GM12878 (cell line): ENCODE results near the gene SCGB1A1. TPM values are rescaled to one million over a fixed set of nuclear protein-coding genes. Genes with fewer than 3 reads are reported as not detected.

Experiments used
- ATAC-seq: fragments of 200-7000 bp; cut with Tn5 transposase; 3 replicates; pipeline ENCODE4 v1.9.1; 2020; ENCODE audit warnings: mild to moderate bottlenecking, moderate library complexity
- BruUV-seq: library from RNA; stranded (reverse); fragments of 400-500 nt; replicated peaks from 2 replicates; lab custom pipeline; 2021; lab: Mats Ljungman, UMichigan
- CTCF ChIA-PET: fragments of 300-600 bp; sonication (Branson Sonifier 250); formaldehyde crosslinking; extraction: SDS; loops from one replicate; lab custom pipeline; 2021; ENCODE audit warnings: inconsistent platforms; lab: Yijun Ruan, JAX
- POLR2A ChIA-PET: fragments of 350-600 bp; formaldehyde crosslinking; extraction: SDS; loops from one replicate; lab custom pipeline; 2021; ENCODE audit warnings: inconsistent platforms; lab: Charles Lee
- RAD21 ChIA-PET: fragments of 300-600 bp; sonication (Branson Sonifier 250); formaldehyde crosslinking; loops from one replicate; lab custom pipeline; 2023; ENCODE audit warnings: antibody characterized with exemption; ENCODE audit not compliant: unreplicated experiment; lab: Charles Lee
- SMC1A ChIA-PET: fragments of 300-600 bp; sonication (Branson Sonifier 250); formaldehyde crosslinking; loops from one replicate; lab custom pipeline; 2023; ENCODE audit not compliant: unreplicated experiment, uncharacterized antibody; lab: Charles Lee
- DNase-seq: peaks from one replicate; pipeline ENCODE4 v3.0.0-alpha.2; 2011; ENCODE audit warnings: low read depth, low spot score
- FAIRE-seq: peaks from 3 replicates; lab custom pipeline; 2011; peaks lifted over from hg19 to GRCh38; lab: Jason Lieb, UNC
- H2AFZ ChIP-seq: 2 replicates; pipeline ENCODE4 v1.6.0; 2011; ENCODE audit warnings: low read depth, low read length, control low read depth; ENCODE audit not compliant: control insufficient read depth
- H3K27ac ChIP-seq: 2 replicates; pipeline ENCODE4 v1.5.1; 2011; ENCODE audit warnings: control low read depth; ENCODE audit not compliant: control insufficient read depth, insufficient read depth
- H3K27me3 ChIP-seq, 2 experiments: replicated peaks in 1 of 2; 2 replicates each; pipeline versions ENCODE4 v1.6.0 to v1.6.1; 2011; ENCODE audit warnings: low read length in 1 of 2; ENCODE audit not compliant: control insufficient read depth in 2 of 2, insufficient read depth in 2 of 2
- H3K36me3 ChIP-seq, 2 experiments: 2 replicates each; pipeline ENCODE4 v1.5.1; 2011; ENCODE audit warnings: low read length in 1 of 2; ENCODE audit not compliant: control insufficient read depth in 2 of 2, insufficient read depth in 2 of 2
- H3K4me1 ChIP-seq: 2 replicates; pipeline ENCODE4 v1.6.1; 2011; ENCODE audit warnings: mild to moderate bottlenecking, low read length, moderate library complexity, mixed read lengths; ENCODE audit not compliant: control insufficient read depth, insufficient read depth
- H3K4me2 ChIP-seq: 2 replicates; pipeline ENCODE4 v1.6.0; 2011; ENCODE audit warnings: control low read depth; ENCODE audit not compliant: control insufficient read depth, insufficient read depth
- H3K4me3 ChIP-seq: fragments of 200-600 bp; sonication (generic); 2 replicates; pipeline ENCODE4 v1.5.1; 2016
- H3K79me2 ChIP-seq: 2 replicates; pipeline ENCODE4 v1.6.0; 2011; ENCODE audit warnings: low read length; ENCODE audit not compliant: control insufficient read depth, insufficient read depth
- H3K9ac ChIP-seq: 2 replicates; pipeline ENCODE4 v1.8.0; 2011; ENCODE audit warnings: low read length, control low read depth, mixed read lengths; ENCODE audit not compliant: control insufficient read depth, insufficient read depth
- H3K9me3 ChIP-seq: replicated peaks from 3 replicates; pipeline ENCODE4 v1.5.1; 2011; ENCODE audit warnings: mild to moderate bottlenecking, low read length; ENCODE audit not compliant: control insufficient read depth, insufficient read depth
- H4K20me1 ChIP-seq: 2 replicates; pipeline ENCODE4 v1.6.0; 2011; ENCODE audit not compliant: control insufficient read depth, insufficient read depth
- CREM ChIP-seq: IDR thresholded peaks from 2 replicates; pipeline ENCODE4 v1.6.1; 2014; ENCODE audit warnings: antibody characterized with exemption, low read depth
- HCFC1 ChIP-seq: fragments of 150-350 bp; IDR thresholded peaks from 2 replicates; pipeline ENCODE4 v1.6.1; 2014; ENCODE audit warnings: low read length
- IKZF1 ChIP-seq: fragments of 450-650 bp; conservative IDR thresholded peaks from 2 replicates; pipeline ENCODE4 v1.6.1; 2017; ENCODE audit warnings: antibody characterized with exemption, mild to moderate bottlenecking
- KDM1A ChIP-seq: fragments of 200-600 bp; sonication (generic); IDR thresholded peaks from 2 replicates; pipeline ENCODE4 v1.6.1; 2016; ENCODE audit warnings: borderline replicate concordance
- LARP7 ChIP-seq: fragments of 450-650 bp; IDR thresholded peaks from 2 replicates; pipeline ENCODE4 v1.6.1; 2017; ENCODE audit warnings: mild to moderate bottlenecking
- NFYA ChIP-seq: IDR thresholded peaks from 2 replicates; pipeline ENCODE4 v1.6.1; 2011; ENCODE audit warnings: low read depth, mild to moderate bottlenecking, low read length, improper control_type of control experiment, borderline replicate concordance
- RBBP5 ChIP-seq: fragments of 200-600 bp; sonication (generic); conservative IDR thresholded peaks from 2 replicates; pipeline ENCODE4 v1.6.1; 2016
- SP1 ChIP-seq: IDR thresholded peaks from one replicate; pipeline ENCODE4 v1.6.1; 2011; ENCODE audit warnings: low read depth, low read length
- WRNIP1 ChIP-seq: IDR thresholded peaks from 2 replicates; pipeline ENCODE4 v1.6.1; 2011; ENCODE audit warnings: low read depth, low read length, improper control_type of control experiment, borderline replicate concordance
- ZNF217 ChIP-seq: fragments of 450-650 bp; IDR thresholded peaks from 2 replicates; pipeline ENCODE4 v1.6.1; 2017; ENCODE audit warnings: antibody characterized with exemption, mild to moderate bottlenecking
- ZNF622 ChIP-seq: fragments of 450-650 bp; IDR thresholded peaks from 2 replicates; pipeline ENCODE4 v1.6.1; 2017; ENCODE audit warnings: mild to moderate bottlenecking, inconsistent platforms
- ZZZ3 ChIP-seq: IDR thresholded peaks from 2 replicates; pipeline ENCODE4 v1.6.1; 2011; ENCODE audit warnings: low read depth; ENCODE audit not compliant: control insufficient read depth, insufficient read length
- WGBS: methylation state at CpG from one replicate; pipeline ENCODE4 v1.1.6; 2016; ENCODE audit warnings: low lambda C conversion rate; ENCODE audit not compliant: insufficient replicate concordance, insufficient coverage; ENCODE audit errors: missing lambda C conversion rate; 5-methylcytosine and 5-hydroxymethylcytosine counted together
- in situ Hi-C: fragments of 300-500 bp; cut with MboI; formaldehyde crosslinking; loops from 9 replicates; pipeline ENCODE4 v1.14.3; 2018; ENCODE audit warnings: mixed read lengths
- intact Hi-C: fragments of 100-400 bp; cut with micrococcal nuclease; formaldehyde crosslinking; loops from one replicate; pipeline ENCODE4 v1.14.2; 2022; ENCODE audit not compliant: unreplicated experiment
- polyA plus RNA-seq, 11 experiments: library from polyadenylated mRNA; depleted of rRNA in 4 of 11; unstranded in 6 of 11; stranded (reverse) in 5 of 11; fragments of >200 nt; fragmentation: Nextera tagmentation in 4 of 11; fragmentation: Illumina TruSeq in 1 of 11; extraction: Ambion mirVana in 4 of 11; extraction: Trizol in 1 of 11; gene quantifications; 1 replicate in 1 of 11; 2 replicates in 10 of 11; pipeline versions ENCODE4 v1.2.1 to v1.2.3, GENCODE V29; 2011 to 2016; ENCODE audit warnings: inconsistent platforms in 2 of 11, missing spikeins in 2 of 11, low read depth in 1 of 11
- total RNA-seq, 4 experiments: library from RNA; depleted of rRNA in 3 of 4; stranded (reverse); fragments of >200 nt in 3 of 4; fragmentation: Illumina TruSeq in 1 of 4; extraction: Trizol in 1 of 4; gene quantifications; 2 replicates each; pipeline versions ENCODE4 v1.2.1 to v1.2.3, GENCODE V29; 2013 to 2021
- TF ChIP-seq, protein P1 (sequence below): fragments of 450-650 bp; IDR thresholded peaks from 2 replicates; pipeline ENCODE4 v1.6.1; 2018; ENCODE audit warnings: mild to moderate bottlenecking, low read depth, moderate library complexity; ENCODE audit not compliant: partially characterized antibody
- TF ChIP-seq, protein P2 (sequence below): IDR thresholded peaks from 2 replicates; pipeline ENCODE4 v1.6.1; 2012; ENCODE audit warnings: improper control_type of control experiment, low read depth, low read length; ENCODE audit not compliant: insufficient replicate concordance
- TF ChIP-seq, protein P3 (sequence below): fragments of 450-650 bp; IDR thresholded peaks from 2 replicates; pipeline ENCODE4 v1.6.1; 2017; ENCODE audit warnings: mild to moderate bottlenecking

The SCGB1A1 gene
- total and polyA plus RNA-seq, 10 of the 15 experiments (the other 5 are each of a cell fraction or from before 2014, with no cell fraction given), result not detected

DNA sequence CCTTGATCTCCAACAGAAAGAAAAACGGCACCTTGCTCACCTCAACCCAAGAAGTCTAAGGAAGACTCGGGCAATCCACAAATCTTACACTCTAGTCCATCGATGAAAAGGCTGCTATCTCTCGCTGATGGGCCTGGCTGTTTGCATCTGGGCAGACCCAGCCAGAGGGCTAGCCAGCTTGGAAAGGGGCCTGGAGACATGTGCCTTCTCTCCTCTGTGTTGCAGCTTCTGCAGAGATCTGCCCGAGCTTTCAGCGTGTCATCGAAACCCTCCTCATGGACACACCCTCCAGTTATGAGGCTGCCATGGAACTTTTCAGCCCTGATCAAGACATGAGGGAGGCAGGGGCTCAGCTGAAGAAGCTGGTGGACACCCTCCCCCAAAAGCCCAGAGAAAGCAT lies 3.2 kb downstream of the SCGB1A1 start (continued):
- TF ChIP-seq, protein P1, sequence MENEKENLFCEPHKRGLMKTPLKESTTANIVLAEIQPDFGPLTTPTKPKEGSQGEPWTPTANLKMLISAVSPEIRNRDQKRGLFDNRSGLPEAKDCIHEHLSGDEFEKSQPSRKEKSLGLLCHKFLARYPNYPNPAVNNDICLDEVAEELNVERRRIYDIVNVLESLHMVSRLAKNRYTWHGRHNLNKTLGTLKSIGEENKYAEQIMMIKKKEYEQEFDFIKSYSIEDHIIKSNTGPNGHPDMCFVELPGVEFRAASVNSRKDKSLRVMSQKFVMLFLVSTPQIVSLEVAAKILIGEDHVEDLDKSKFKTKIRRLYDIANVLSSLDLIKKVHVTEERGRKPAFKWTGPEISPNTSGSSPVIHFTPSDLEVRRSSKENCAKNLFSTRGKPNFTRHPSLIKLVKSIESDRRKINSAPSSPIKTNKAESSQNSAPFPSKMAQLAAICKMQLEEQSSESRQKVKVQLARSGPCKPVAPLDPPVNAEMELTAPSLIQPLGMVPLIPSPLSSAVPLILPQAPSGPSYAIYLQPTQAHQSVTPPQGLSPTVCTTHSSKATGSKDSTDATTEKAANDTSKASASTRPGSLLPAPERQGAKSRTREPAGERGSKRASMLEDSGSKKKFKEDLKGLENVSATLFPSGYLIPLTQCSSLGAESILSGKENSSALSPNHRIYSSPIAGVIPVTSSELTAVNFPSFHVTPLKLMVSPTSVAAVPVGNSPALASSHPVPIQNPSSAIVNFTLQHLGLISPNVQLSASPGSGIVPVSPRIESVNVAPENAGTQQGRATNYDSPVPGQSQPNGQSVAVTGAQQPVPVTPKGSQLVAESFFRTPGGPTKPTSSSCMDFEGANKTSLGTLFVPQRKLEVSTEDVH, result no peak
- TF ChIP-seq ZNF622 (no peak), ZNF217 (no peak), ZZZ3 (no peak), CREM (no peak), KDM1A (no peak), HCFC1 (no peak)

DNA sequence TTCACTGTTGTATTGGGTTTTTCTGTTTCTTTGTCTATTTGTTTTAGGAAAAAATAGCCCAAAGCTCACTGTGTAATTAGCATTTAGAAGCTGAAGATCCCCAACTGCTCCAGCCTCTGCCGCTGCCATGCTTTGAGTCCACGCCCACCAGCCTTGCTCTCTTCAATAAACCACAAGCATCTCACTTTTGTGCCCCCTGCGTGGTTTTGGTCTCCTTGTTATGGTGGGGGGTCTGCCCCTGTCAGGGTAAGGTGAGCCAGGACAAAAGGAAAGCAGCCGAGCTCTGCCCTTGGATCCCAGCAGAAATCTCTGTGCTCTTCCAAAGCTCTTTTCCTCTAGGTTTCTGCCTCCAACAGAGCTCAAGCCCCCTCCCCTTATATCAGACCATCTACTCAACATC lies 4.2 kb downstream of the SCGB1A1 start:
- DNase-seq (no peak), FAIRE-seq (no peak), ATAC-seq (no peak)
- Histone ChIP-seq H3K27ac (no peak overlapping the region), H3K9me3 (no peaks in the 10 kb centered on the region), H2AFZ (no peak overlapping the region), H3K9ac (no peak overlapping the region), H3K27me3 (no peaks in the 10 kb centered on the region; a peak in 1 of 4 replicates), H3K36me3 (no peaks in the 10 kb centered on the region), H3K4me3 (no peak overlapping the region), H4K20me1 (no peaks in the 10 kb centered on the region), H3K4me2 (no peak overlapping the region), H3K79me2 (no peaks in the 10 kb centered on the region), H3K4me1 (peaks cover 6% of the 10 kb centered on the region)
- in situ Hi-C loops (loop anchor here (10.0 kb wide), 3 partner anchors 132 to 442 kb away; no protein-coding TSS in a partner anchor), intact Hi-C loops (loop anchor here (10.0 kb wide), 1 partner anchor 442 kb away; no protein-coding TSS in a partner anchor)
- RAD21 ChIA-PET, result interaction anchor here (0.8 to 2.9 kb wide), 3 partner anchors 28 to 119 kb away, joined by 3 to 146 read pairs (median 3); no protein-coding TSS in a partner anchor
- CTCF ChIA-PET, result interaction anchor here (0.8 to 12.5 kb wide), 6 partner anchors 28 to 142 kb away, joined by 3 to 280 read pairs (median 6); no protein-coding TSS in a partner anchor
- 54% methylated on average over 4 of the region's 4 CpGs for WGBS
- POLR2A ChIA-PET, result no interaction called here
- no TSS peak for BruUV-seq
- SMC1A ChIA-PET, result interaction anchor here (6.9 to 7.4 kb wide), 2 partner anchors 119 to 136 kb away, joined by 94 to 116 read pairs; no protein-coding TSS in a partner anchor
- no peak for TF ChIP-seq NFYA
- TF ChIP-seq RBBP5, result no peak
- no peak for TF ChIP-seq SP1
- TF ChIP-seq IKZF1, result no peak
- no peak for TF ChIP-seq WRNIP1
- TF ChIP-seq, protein P2, sequence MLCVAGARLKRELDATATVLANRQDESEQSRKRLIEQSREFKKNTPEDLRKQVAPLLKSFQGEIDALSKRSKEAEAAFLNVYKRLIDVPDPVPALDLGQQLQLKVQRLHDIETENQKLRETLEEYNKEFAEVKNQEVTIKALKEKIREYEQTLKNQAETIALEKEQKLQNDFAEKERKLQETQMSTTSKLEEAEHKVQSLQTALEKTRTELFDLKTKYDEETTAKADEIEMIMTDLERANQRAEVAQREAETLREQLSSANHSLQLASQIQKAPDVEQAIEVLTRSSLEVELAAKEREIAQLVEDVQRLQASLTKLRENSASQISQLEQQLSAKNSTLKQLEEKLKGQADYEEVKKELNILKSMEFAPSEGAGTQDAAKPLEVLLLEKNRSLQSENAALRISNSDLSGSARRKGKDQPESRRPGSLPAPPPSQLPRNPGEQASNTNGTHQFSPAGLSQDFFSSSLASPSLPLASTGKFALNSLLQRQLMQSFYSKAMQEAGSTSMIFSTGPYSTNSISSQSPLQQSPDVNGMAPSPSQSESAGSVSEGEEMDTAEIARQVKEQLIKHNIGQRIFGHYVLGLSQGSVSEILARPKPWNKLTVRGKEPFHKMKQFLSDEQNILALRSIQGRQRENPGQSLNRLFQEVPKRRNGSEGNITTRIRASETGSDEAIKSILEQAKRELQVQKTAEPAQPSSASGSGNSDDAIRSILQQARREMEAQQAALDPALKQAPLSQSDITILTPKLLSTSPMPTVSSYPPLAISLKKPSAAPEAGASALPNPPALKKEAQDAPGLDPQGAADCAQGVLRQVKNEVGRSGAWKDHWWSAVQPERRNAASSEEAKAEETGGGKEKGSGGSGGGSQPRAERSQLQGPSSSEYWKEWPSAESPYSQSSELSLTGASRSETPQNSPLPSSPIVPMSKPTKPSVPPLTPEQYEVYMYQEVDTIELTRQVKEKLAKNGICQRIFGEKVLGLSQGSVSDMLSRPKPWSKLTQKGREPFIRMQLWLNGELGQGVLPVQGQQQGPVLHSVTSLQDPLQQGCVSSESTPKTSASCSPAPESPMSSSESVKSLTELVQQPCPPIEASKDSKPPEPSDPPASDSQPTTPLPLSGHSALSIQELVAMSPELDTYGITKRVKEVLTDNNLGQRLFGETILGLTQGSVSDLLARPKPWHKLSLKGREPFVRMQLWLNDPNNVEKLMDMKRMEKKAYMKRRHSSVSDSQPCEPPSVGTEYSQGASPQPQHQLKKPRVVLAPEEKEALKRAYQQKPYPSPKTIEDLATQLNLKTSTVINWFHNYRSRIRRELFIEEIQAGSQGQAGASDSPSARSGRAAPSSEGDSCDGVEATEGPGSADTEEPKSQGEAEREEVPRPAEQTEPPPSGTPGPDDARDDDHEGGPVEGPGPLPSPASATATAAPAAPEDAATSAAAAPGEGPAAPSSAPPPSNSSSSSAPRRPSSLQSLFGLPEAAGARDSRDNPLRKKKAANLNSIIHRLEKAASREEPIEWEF, result no peak
- TF ChIP-seq, protein P3, sequence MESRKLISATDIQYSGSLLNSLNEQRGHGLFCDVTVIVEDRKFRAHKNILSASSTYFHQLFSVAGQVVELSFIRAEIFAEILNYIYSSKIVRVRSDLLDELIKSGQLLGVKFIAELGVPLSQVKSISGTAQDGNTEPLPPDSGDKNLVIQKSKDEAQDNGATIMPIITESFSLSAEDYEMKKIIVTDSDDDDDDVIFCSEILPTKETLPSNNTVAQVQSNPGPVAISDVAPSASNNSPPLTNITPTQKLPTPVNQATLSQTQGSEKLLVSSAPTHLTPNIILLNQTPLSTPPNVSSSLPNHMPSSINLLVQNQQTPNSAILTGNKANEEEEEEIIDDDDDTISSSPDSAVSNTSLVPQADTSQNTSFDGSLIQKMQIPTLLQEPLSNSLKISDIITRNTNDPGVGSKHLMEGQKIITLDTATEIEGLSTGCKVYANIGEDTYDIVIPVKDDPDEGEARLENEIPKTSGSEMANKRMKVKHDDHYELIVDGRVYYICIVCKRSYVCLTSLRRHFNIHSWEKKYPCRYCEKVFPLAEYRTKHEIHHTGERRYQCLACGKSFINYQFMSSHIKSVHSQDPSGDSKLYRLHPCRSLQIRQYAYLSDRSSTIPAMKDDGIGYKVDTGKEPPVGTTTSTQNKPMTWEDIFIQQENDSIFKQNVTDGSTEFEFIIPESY, result no peak
- TF ChIP-seq LARP7, result no peak
